Fibroblast of skin of right biceps (primary cell): ENCODE data around the gene MUC5AC.
"Not testable (repeated sequence)": the region's sequence is repeated elsewhere in the genome, so short reads cannot be mapped to it uniquely, and the experiment has no call there.

Experiments used
- DNase-seq: peaks from one replicate; pipeline ENCODE4 v3.0.0-alpha.2; 2013

The MUC5AC gene

DNA sequence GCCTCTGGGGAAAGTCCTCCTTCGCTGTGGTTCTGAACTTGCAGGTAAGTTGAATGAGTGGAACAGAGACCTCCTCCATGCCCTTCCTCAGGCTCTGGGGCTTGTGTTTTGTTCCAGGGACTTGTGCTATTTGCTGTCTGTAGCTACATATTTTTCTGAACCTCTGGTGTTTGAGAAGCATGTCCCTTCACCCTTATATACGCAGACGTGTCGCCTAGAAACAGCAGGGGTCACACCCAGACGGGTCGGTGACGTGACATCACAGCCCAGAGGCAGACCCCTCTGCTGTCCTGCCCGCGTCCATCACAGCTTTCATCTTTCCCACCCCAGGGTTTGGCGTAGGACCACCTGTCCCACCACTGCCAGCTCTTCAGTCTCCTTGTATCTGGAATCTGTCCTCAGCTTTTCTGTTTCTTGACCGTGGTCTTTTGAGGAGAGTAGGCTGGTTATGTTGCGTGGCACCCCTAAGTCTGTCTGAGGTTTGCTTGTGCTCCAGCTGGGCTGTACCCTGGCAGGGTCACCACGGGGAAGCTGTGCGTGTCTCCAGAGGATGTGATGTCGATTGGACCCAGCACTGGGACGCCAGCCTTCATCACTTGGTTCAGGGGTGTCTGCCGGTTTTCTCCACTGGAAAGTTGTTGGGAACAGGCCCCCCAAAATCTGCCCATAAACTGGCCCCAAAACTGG, 51.8 kb downstream of the MUC5AC start:
- no peak for DNase-seq

DNA sequence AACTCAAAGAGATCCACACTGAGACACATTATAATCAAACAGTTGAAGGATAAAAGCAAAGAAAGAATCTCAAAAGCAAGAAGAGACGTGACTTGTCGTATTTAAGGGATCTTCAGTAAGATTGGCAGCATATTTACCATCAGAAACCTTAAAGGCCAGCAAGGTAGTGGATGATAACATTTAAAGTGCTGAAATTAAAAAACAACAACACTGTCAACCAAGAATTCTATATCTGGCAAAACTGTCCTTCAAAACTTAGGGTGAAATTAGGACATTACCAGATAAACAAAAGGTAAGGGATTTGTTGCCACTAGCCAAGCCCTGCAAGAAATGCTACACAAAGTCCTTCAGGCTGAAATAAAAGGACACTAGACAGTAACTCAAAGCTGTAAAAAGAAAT, 54.1 kb downstream of the MUC5AC start:
- DNase-seq, result no peak

DNA sequence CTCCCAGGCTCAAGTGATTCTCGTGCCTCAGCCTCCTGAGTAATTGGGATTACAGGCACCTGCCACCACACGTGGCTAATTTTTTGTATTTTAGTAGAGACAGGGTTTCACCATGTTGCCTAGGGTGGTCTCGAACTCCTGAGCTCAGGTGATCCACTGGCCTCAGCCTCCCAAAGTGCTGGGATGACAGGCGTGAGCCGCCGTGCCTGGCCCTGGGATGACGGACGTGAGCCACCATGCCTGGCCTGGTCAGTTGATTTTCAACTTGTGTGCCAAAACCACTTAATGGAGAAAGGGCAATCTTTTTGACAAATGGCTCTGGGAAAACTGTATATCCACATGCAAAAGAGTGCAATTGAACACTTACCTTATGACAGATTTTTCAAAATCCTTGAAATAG, 58.1 kb downstream of the MUC5AC start:
- not testable (repeated sequence) for DNase-seq

DNA sequence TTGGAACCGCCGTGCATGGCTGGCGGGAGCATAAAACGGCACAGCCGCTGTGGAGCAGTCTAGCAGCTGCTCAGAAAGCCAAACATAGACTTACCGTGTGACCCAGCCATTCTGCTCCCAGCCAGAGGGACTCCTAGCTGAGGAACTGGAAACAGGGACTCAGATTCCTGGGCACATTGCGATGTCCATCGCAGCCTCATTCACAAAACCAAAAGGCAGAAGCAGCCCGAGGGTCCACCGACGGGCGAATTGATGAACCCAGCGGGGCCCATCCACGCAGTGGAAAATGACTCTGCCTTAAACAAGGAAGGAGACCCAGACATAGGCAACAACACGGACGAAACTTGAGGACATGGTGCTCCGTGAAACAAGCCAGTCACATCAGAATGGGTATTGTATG, 59.4 kb downstream of the MUC5AC start:
- no peak for DNase-seq

DNA sequence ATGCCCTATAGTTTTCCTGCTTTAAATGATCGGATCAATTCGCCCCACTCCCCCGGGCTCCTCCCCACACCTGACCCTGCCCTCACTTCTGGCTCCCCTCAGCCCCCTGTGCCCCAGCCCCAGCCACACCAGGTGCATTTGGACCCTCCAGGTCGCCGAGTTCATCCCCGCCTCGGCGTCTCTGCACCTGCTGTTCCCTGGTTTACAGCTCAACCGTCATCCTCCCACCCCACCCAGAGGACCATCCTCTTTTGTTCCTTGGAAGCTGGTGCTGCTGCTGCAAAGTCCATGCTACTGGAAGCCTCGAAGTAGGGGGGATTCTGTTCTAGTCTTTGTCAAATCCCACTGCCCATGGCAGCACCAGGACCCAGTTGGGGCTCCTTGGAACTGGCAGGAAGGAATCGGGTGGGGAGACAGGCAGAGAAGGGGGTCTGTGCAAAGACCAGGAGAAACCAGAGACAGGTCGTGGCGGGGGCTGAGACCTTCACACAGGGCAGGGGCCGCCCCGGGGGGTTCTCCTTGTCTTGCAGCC, 60.6 kb downstream of the MUC5AC start:
- no peak for DNase-seq

- DNase-seq, result no peak
Measured at GRCh38 chr11:1218788-1219445, 61.2 kb downstream of the MUC5AC start.

DNA sequence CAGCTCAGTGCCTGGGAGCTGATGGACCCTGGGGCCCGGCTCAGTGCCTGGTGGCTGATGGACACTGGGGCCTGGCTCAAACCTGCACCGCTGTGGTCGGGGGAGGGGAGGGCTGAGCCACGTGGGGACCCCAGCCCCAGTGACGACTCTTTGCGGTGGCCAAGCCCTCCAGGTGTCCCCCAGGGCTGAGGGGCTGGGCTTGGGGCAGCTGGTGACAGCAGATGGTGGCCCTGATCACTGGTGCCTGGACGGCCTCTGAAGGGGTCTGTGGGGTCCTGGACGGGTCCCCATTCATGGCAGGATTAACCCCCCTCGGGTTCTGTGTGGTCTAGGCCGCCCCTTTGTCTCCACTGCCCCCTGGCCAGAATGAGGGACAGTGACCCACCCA, 61.7 kb downstream of the MUC5AC start:
- DNase-seq, result no peak

DNA sequence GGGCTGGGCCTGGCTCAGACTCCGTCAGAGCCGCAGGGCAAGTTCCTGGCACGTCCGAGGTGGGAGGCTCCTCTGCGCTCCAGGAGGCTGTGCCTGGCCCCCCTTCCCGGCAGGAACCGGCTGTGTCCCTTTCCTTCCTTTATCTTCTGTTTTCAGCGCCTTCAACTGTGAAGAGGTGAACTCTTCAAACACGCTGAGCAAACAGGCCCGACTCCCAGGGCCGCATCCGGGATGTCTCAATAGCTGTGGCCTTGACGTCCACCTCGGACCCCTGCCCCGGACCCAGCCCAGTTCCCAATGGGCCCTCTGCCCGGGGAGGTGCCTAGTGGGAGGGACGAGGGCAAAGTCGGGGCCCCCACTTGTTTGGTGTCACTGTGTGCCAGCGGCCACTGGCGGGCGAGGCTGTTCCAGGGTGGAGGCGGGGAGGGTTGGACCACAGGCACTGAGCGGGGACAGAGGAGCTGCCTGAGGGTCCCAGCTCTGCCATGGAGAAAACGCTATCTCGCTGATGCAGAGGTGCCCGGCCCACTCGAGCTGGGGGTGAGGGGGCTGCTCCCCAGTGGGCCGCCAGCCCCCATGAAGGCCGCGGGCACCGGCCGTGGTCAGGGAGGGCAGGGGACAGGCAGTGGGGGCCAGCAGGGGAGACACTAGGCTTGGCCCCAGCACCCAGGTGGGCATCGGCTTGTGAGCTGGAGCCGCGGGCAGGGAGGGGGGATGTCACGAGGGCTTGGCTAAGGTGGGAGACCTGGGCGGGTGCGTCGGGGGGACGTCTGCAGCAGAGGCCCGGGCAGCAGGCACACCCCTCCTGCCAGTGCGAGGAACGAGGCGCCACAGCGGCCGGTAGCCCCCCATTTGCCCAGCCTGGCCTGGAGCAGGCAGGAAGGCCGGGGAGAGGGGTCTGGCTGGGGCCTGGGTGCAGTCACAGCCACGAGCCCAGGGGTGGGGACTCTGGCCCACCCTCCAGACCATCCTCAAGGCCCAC, 62.4 kb downstream of the MUC5AC start:
- no peak for DNase-seq

- no peak for DNase-seq
Measured at GRCh38 chr11:1220941-1221721, 63.4 kb downstream of the MUC5AC start.

- DNase-seq, result no peak
Measured at GRCh38 chr11:1221848-1222311, 64.1 kb downstream of the MUC5AC start.

DNA sequence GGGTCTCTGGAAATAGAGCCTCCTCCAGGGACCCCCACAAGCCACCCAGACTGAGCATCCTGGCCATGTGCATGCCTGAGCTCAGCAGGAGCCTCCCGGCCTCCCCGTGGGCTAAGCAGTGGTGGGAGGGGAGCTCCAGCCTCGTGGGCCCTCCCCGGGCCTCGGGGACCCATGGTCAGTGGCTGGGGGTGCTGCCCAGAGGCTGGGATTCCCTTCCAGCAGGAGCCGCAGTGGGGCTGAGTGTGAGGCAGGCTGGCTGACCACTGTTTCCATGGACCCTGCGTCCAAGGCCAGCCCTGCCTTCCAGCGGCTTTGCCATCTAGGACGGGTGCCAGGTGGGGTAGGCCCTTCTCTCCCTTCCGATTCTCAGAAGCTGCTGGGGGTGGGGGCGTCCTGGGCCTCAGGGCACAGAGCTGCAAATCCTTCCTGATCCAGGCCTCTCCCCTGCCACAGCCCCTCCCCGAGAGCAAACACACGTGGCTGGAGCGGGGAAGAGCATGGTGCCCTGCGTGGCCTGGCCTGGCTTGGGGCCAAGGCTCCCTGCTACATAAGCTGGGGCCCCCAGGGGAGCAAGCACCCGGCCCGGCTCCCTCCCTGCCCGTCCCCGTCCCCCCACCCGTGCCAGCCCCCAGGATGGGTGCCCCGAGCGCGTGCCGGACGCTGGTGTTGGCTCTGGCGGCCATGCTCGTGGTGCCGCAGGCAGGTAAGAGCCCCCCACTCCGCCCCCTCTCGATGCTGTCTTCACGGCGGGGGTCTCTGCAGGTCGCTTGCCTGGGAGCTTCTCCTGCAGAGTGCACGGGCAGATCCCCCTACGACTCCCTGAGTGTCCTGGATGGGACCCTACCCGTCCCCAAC, 65.0 kb downstream of the MUC5AC start, which contains the start of gene MUC5B:
MUC5B (plus strand) TSS at position 576 of the 855 bp plus-strand sequence; CDS start at position 634, 58 bp downstream.
- DNase-seq, result no peak

- DNase-seq, result no peak
Measured at GRCh38 chr11:1223346-1224110, 65.8 kb downstream of the MUC5AC start.

GRCh38 chr11:1224111-1224490, 66.3 kb downstream of the MUC5AC start:
- DNase-seq, result no peak

- DNase-seq, result no peak
Measured at GRCh38 chr11:1224491-1225385, 67.0 kb downstream of the MUC5AC start.

DNA sequence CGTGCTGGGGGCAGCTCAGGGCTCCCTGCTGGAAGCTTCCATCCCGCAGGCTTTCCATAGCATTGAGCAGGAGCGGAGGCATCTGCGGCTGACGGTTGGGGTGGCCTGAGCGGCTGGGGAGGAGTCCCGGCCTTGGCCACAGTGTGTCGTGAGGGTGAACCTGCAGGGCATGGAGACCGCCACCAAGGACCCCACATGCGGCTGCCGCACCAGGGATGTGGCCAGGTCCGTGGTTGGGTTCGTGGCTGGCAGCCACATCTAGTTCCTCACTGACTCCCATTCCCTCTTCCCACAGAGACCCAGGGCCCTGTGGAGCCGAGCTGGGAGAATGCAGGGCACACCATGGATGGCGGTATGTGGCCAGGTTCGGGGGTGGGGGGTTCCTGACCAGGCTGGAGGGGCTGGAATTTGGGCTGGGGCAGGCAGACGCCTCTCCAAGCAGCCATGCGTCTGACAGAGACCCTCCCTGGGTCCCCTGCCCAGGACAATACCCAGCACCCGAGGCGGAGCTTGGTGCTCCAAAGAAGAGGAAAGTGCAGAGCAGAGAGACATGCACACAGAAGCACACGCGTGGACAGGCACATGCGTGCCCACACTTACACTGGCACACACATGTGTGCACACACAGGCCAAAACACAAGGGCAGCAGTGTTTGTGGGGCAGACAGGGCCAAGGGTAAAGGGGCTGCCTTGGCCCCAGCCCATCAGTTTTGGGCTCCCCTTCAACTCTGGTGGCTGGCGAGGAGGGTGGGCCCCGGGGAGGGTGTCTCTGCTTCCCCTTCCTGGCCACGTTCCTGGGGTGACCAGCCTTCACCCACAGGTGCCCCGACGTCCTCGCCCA, 67.9 kb downstream of the MUC5AC start:
- no peak for DNase-seq

GRCh38 chr11:1226226-1226985, 68.7 kb downstream of the MUC5AC start:
- DNase-seq, result no peak

DNA sequence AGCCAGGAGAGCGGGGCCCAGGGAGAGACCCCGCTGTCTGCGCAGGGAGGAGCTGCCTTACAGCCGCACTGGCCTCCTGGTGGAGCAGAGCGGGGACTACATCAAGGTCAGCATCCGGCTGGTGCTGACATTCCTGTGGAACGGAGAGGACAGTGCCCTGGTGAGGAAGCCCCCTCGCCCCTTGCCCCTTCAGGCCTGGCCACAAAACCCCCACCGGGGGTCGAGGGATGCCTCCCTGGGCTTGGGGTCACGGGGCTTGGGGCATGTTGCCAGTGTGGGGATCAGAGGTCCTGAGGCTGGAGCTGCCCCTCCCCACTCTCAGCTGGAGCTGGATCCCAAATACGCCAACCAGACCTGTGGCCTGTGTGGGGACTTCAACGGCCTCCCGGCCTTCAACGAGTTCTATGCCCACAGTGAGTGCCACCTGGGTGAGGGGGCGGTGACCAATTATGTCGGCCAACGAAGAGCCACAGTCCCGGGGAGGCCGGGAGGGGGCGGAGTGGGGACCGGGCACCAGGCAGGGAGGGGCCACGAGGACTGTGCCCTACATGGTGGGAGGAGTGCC, 69.3 kb downstream of the MUC5AC start:
- no peak for DNase-seq
